Heart left ventricle (tissue), 16 donors: ENCODE data around the gene COL4A5. TPM values are rescaled to one million over a fixed set of nuclear protein-coding genes. Genes with fewer than 3 reads are reported as not detected.

Experiments
- ATAC-seq, 4 donors: fragments of 200-7000 bp; cut with Tn5 transposase; one replicate each; pipeline ENCODE4 v1.9.1; 2020 to 2022; ENCODE audit warnings: moderate library complexity in 4 of 4, mild to moderate bottlenecking in 3 of 4, moderate number of reproducible peaks in 1 of 4
- DNase-seq, 5 donors: peaks; one replicate each; pipeline ENCODE4 v3.0.0-alpha.2; 2020
- H3K27ac ChIP-seq, 12 donors: fragments of 200-600 bp; sonication (generic) in 4 of 12; one replicate each; pipeline versions ENCODE4 v1.5.0 to v1.8.0; 2016 to 2022; ENCODE audit warnings: mild to moderate bottlenecking in 2 of 12
- H3K27me3 ChIP-seq, 9 donors: fragments of 200-600 bp; sonication (generic) in 2 of 9; one replicate each; pipeline versions ENCODE4 v1.5.1 to v1.8.0; 2016 to 2022; ENCODE audit warnings: mild to moderate bottlenecking in 3 of 9
- H3K36me3 ChIP-seq, 9 donors: fragments of 200-600 bp; sonication (generic) in 2 of 9; one replicate each; pipeline versions ENCODE4 v1.5.0 to v1.8.0; 2018 to 2022; ENCODE audit warnings: mild to moderate bottlenecking in 2 of 9
- H3K4me1 ChIP-seq, 12 donors: fragments of 200-600 bp; sonication (generic) in 4 of 12; one replicate each; pipeline versions ENCODE4 v1.5.0 to v1.8.0; 2016 to 2022; ENCODE audit warnings: mild to moderate bottlenecking in 3 of 12
- H3K4me3 ChIP-seq, 12 donors: fragments of 200-600 bp; sonication (generic) in 4 of 12; one replicate each; pipeline versions ENCODE4 v1.5.0 to v1.8.0; 2017 to 2022; ENCODE audit warnings: mild to moderate bottlenecking in 9 of 12, moderate library complexity in 4 of 12
- H3K9me3 ChIP-seq, 12 donors: fragments of 200-600 bp; sonication (generic) in 4 of 12; one replicate each; pipeline versions ENCODE4 v1.5.0 to v1.8.0; 2016 to 2022; ENCODE audit warnings: mild to moderate bottlenecking in 1 of 12
- POLR2A ChIP-seq, 2 donors: fragments of 450-650 bp; IDR thresholded peaks; one replicate each; pipeline ENCODE4 v1.6.1; 2017; ENCODE audit warnings: antibody characterized with exemption in 2 of 2, mild to moderate bottlenecking in 2 of 2, moderate library complexity in 2 of 2
- WGBS, 4 donors: extraction: QIAGEN DNeasy Blood & Tissue Kit in 2 of 4; methylation state at CpG; one replicate each; pipeline versions ENCODE4 v1.1.5 to v1.1.7; 2013 to 2018; 5-methylcytosine and 5-hydroxymethylcytosine counted together
- intact Hi-C, 10 donors: fragments of 100-400 bp; cut with DNase I; formaldehyde crosslinking; loops; one replicate each; pipeline versions ENCODE4 v1.11.1 to v1.14.2; 2022
- polyA plus RNA-seq, 2 donors: library from polyadenylated mRNA; stranded (reverse); fragments of 200-250 nt; gene quantifications; one replicate each; pipeline ENCODE4 v1.2.3, GENCODE V29; 2013
- total RNA-seq, 9 donors: library from RNA; depleted of rRNA in 2 of 9; stranded (reverse); fragments of >200 nt in 2 of 9; fragmentation: NEBNext Ultra II Directional in 3 of 9; extraction: Animal tissue kit (Norgen Biotek cat#: 25700) in 3 of 9; gene quantifications; one replicate each; pipeline versions ENCODE4 v1.1.0 to v1.2.4, GENCODE V29; 2016 to 2023
- TF ChIP-seq, protein P1 (sequence below), 12 donors: fragments of 200-600 bp; sonication (generic) in 4 of 12; IDR thresholded peaks; one replicate each; pipeline versions ENCODE4 v1.5.0 to v1.8.0; 2018 to 2022; ENCODE audit warnings: antibody characterized with exemption in 12 of 12, mild to moderate bottlenecking in 5 of 12
- donor health status: ischemic (EF 13 %, LVEDD 7.1; RV severe dilation, severe dysfunction).
- donor health status: healthy with polysubstance abuse.
- donor health status: DM: no; HTN: yes; CAD: no.
- donor health status: DM: no; HTN: no; CAD: no.
- donor health status: ischemic (EF 25% LVEDD 6.9; RV normal size, moderate dysfunction).
- donor health status: ischemic (EF 25% LVEDD 5.7; RV mildly dilated, moderate dysfunction).
- donor health status: healthy.
- donor health status: DM: yes; HTN: yes; CAD: no.
- donor health status: ischemic (EF 35%, LVEDD 5.7; RV mildly dilated, moderate dysfunction).
- donor health status: nonischemic (EF 11% LVEDD 7.7; RV severe dilation, severe dysfunction).
- donor health status: DM: yes; HTN: yes; CAD: no.
- donor health status: PGD.
- donor health status: ischemic (EF 29% LVEDD 5.4; RV normal size, mild dysfunction).
- donor health status: nonischemic (EF 23%, LVEDD 6.1; RV moderate dilation, normal function).

Gene COL4A5
- total and polyA plus RNA-seq, 11 donors = 4.0 to 12.7 (median 7.7) TPM

DNA sequence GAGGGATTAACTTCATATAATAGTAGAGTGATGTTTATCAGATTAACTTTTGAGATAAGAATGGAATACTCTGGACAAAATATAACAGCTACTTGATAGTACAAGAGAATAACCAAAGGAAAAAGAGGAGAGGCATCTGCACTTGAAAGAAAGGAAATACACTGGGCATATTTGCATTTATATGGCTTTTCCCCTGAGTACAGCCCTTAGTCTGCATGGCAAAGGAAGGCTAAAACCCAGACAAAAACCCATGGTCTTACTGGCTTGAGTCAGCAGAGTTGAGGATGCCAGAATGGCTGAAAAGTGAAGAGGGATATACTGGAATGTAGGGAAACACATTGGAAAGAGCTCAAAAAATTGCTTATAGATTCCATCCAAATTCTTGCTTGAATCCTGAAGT lies 101.6 kb downstream of the COL4A5 start:
- Histone ChIP-seq H3K4me3 (no peak overlapping the region), H3K27me3 (peaks cover 0 to 6% (median 0%) of the 10 kb centered on the region in 9 donors), H3K27ac (no peak overlapping the region), H3K9me3 (no peaks in the 10 kb centered on the region), H3K4me1 (no peaks in the 10 kb centered on the region), H3K36me3 (no peaks in the 10 kb centered on the region)
- DNase-seq = no peak
- no peak for TF ChIP-seq POLR2A (IDR thresholded peaks at IDR 0.05)
- TF ChIP-seq, protein P1, sequence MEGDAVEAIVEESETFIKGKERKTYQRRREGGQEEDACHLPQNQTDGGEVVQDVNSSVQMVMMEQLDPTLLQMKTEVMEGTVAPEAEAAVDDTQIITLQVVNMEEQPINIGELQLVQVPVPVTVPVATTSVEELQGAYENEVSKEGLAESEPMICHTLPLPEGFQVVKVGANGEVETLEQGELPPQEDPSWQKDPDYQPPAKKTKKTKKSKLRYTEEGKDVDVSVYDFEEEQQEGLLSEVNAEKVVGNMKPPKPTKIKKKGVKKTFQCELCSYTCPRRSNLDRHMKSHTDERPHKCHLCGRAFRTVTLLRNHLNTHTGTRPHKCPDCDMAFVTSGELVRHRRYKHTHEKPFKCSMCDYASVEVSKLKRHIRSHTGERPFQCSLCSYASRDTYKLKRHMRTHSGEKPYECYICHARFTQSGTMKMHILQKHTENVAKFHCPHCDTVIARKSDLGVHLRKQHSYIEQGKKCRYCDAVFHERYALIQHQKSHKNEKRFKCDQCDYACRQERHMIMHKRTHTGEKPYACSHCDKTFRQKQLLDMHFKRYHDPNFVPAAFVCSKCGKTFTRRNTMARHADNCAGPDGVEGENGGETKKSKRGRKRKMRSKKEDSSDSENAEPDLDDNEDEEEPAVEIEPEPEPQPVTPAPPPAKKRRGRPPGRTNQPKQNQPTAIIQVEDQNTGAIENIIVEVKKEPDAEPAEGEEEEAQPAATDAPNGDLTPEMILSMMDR (IDR thresholded peaks at IDR 0.05) = no peak
- no peak for ATAC-seq
- intact Hi-C loops = no loop called here

DNA sequence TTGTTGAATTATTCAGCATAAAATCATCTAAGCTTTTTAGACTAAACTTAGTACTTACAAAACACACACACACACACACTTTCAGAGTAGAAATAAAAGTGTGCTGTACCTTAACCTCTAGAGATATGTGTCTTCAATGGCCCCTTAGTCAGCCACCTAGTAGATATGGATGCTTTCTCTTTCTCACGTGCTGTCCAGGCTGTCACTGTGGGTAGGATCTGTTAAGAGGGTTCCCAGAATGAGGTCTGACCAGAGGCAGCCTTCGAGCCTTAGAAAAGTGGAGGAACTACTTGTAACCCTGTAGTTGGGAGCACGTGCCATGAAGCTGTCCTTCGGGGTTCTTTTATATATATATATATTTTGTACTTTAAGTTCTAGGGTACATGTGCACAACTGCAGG lies 117.9 kb downstream of the COL4A5 start:
- ATAC-seq = no peak
- no peaks in the 10 kb centered on the region for H3K36me3 ChIP-seq
- no peaks in the 10 kb centered on the region for H3K9me3 ChIP-seq
- intact Hi-C loops = no loop called here
- H3K27ac ChIP-seq = no peak overlapping the region
- no peaks in the 10 kb centered on the region for H3K4me1 ChIP-seq
- H3K4me3 ChIP-seq = no peak overlapping the region
- WGBS, 4 donors = 74 to 84% (median 79%) methylated on average over 4 of the region's 4 CpGs
- TF ChIP-seq POLR2A (IDR thresholded peaks at IDR 0.05) = no peak
- TF ChIP-seq, protein P1 (IDR thresholded peaks at IDR 0.05) = no peak
- DNase-seq = no peak
- H3K27me3 ChIP-seq = peaks cover 0 to 6% (median 0%) of the 10 kb centered on the region in 9 donors

- TF ChIP-seq POLR2A (IDR thresholded peaks at IDR 0.05) = no peak
- TF ChIP-seq, protein P1 (IDR thresholded peaks at IDR 0.05) = no peak
These were observed 118.6 kb downstream of the COL4A5 start for GRCh38 chrX:108558217-108558616.

GRCh38 chrX:108573136-108573535 lies 133.5 kb downstream of the COL4A5 start:
- H3K4me3 ChIP-seq = no peak overlapping the region
- DNase-seq = no peak
- peaks cover 0 to 9% (median 0%) of the 10 kb centered on the region in 9 donors for H3K36me3 ChIP-seq
- H3K27ac ChIP-seq = no peak overlapping the region
- intact Hi-C loops = no loop called here
- no peak for ATAC-seq
- H3K9me3 ChIP-seq = no peaks in the 10 kb centered on the region
- H3K27me3 ChIP-seq = peaks cover 0 to 8% (median 0%) of the 10 kb centered on the region in 9 donors
- H3K4me1 ChIP-seq = no peaks in the 10 kb centered on the region
- TF ChIP-seq POLR2A (IDR thresholded peaks at IDR 0.05) = no peak
- TF ChIP-seq, protein P1 (IDR thresholded peaks at IDR 0.05) = no peak

More at GRCh38 chrX:108558217-108558616, 118.6 kb downstream of the COL4A5 start:
- Histone ChIP-seq H3K36me3 (no peaks in the 10 kb centered on the region), H3K4me1 (no peaks in the 10 kb centered on the region), H3K27me3 (no peaks in the 10 kb centered on the region), H3K9me3 (no peaks in the 10 kb centered on the region), H3K27ac (no peak overlapping the region), H3K4me3 (no peak overlapping the region)
- intact Hi-C loops = no loop called here
- 67 to 79% (median 73%) methylated on average over 1 of the region's 1 CpG for WGBS, 4 donors
- DNase-seq (no peak), ATAC-seq (no peak)
